Suprapubic skin (tissue), 4 donors: ENCODE measurements around the gene SOS1.

ENCODE experiments used
- CTCF ChIP-seq, 2 donors: fragments of 200-600 bp in 1 of 2; fragments of 450-650 bp in 1 of 2; sonication (generic) in 1 of 2; IDR thresholded peaks; one replicate each; pipeline ENCODE4 v1.5.1; 2016 to 2019; ENCODE audit warnings: antibody characterized with exemption in 2 of 2, mild to moderate bottlenecking in 1 of 2, moderate library complexity in 1 of 2
- EP300 ChIP-seq: sonication (generic); formaldehyde crosslinking; IDR thresholded peaks from one replicate; pipeline ENCODE4 v1.6.1; 2017; ENCODE audit warnings: antibody characterized with exemption
- POLR2A ChIP-seq, 2 donors: fragments of 450-650 bp; IDR thresholded peaks; one replicate each; pipeline ENCODE4 v1.6.1; 2017; ENCODE audit warnings: antibody characterized with exemption in 2 of 2, mild to moderate bottlenecking in 2 of 2, moderate library complexity in 2 of 2
- POLR2AphosphoS5 ChIP-seq, 3 donors: sonication (generic); formaldehyde crosslinking; IDR thresholded peaks; one replicate each; pipeline ENCODE4 v1.6.1; 2017; ENCODE audit warnings: antibody characterized with exemption in 3 of 3

- TF ChIP-seq CTCF (IDR thresholded peaks at IDR 0.05) (no peak), POLR2A (IDR thresholded peaks at IDR 0.05) (no peak), EP300 (no peak), POLR2AphosphoS5 (IDR thresholded peaks at IDR 0.05) (no peak)
Measured at GRCh38 chr2:39154944-39155343, 34.1 kb upstream of the SOS1 start.
